Activated CD4-positive, alpha-beta T cell treated with anti-CD3 and anti-CD28 coated beads, Interleukin-2, amount 50 U/mL, for 24 hours (primary cell): Measurements from ENCODE around the gene LITAFD.
"Not testable (repeated sequence)": the region's sequence is repeated elsewhere in the genome, so short reads cannot be mapped to it uniquely, and the experiment has no call there.

Experiments
- DNase-seq, 2 donors: peaks; one replicate each; pipeline ENCODE4 v3.0.0-alpha.2; 2020; ENCODE audit warnings: low read depth in 1 of 2, low spot score in 1 of 2

The LITAFD gene

GRCh38 chr16:8893976-8894690 is 12.0 kb downstream of the LITAFD start:
- no peak for DNase-seq

- no peak for DNase-seq
Measured at GRCh38 chr16:8894736-8895334, 12.7 kb downstream of the LITAFD start.

- no peak for DNase-seq
Measured at GRCh38 chr16:8898660-8899318, 16.6 kb downstream of the LITAFD start.

GRCh38 chr16:8899709-8900317 is 17.7 kb downstream of the LITAFD start:
- no peak for DNase-seq

GRCh38 chr16:8900343-8900742 is 18.2 kb downstream of the LITAFD start:
- no peak for DNase-seq

- no peak for DNase-seq
Measured at GRCh38 chr16:8901320-8901861, 19.2 kb downstream of the LITAFD start.

- DNase-seq = no peak
Measured at GRCh38 chr16:8903004-8903403, 20.9 kb downstream of the LITAFD start.

- no peak for DNase-seq
Measured at GRCh38 chr16:8904018-8904430, 21.9 kb downstream of the LITAFD start.

- DNase-seq = no peak
Measured at GRCh38 chr16:8905168-8905762, 23.1 kb downstream of the LITAFD start.

- DNase-seq = no peak
Measured at GRCh38 chr16:8905795-8906591, 23.8 kb downstream of the LITAFD start.

GRCh38 chr16:8907096-8907495 is 24.9 kb downstream of the LITAFD start:
- no peak for DNase-seq

GRCh38 chr16:8908810-8909468 is 26.8 kb downstream of the LITAFD start:
- no peak for DNase-seq

- DNase-seq = no peak
Measured at GRCh38 chr16:8910811-8911210, 28.7 kb downstream of the LITAFD start.

- DNase-seq = no peak
Measured at GRCh38 chr16:8912793-8913192, 30.6 kb downstream of the LITAFD start.

- no peak for DNase-seq
Measured at GRCh38 chr16:8914098-8914497, 31.9 kb downstream of the LITAFD start.

GRCh38 chr16:8915722-8916301 is 33.7 kb downstream of the LITAFD start:
- no peak for DNase-seq

- DNase-seq = no peak
Measured at GRCh38 chr16:8916541-8917225, 34.5 kb downstream of the LITAFD start.

GRCh38 chr16:8917336-8917735 is 35.2 kb downstream of the LITAFD start:
- DNase-seq = not testable (repeated sequence)
